NCI-H2227 (cell line): Measurements from ENCODE around the gene SAP30L.

ENCODE experiments used
- DNase-seq: peaks from one replicate; lab custom pipeline; 2025; ENCODE audit not compliant: unreplicated experiment; lab: John Stamatoyannopoulos, UW

SAP30L gene

DNA sequence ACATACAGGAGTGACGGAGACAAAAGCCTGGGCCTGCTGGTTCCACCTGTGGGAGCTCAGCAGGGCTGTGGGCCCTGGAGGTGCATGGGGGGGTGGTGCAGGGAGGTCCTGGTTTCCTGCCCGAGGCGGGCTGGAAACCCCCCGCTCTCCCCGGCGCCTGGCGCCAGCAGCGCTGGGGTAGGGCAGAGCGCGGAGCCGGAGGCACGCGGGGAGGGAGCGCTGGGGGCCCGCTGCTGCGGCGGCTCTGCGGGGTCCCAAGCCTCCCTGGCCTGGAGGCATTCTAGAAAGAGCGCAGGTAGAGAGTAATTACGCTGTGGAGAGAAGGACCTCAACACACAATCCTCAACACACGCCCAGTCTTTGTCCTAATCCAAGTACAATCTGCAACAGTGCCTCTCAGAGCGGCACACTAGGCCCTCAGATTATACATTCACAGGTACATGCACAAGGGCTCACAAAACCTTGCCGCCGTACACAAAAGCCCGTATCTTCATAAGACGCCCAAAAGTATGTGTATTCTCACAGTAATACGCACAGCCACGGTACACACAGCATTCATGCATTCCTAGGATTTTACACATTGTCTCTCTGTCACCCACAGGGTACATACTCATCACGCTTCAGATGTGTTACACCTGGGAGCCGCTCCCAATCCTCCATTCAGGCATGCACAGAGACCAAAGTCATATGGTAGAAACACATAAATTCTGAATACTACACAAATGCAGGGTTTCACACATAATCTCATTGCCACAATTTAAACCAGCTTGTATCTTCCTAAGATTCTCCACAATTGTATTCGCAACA lies 34.4 kb downstream of the SAP30L start:
- no peak for DNase-seq

DNA sequence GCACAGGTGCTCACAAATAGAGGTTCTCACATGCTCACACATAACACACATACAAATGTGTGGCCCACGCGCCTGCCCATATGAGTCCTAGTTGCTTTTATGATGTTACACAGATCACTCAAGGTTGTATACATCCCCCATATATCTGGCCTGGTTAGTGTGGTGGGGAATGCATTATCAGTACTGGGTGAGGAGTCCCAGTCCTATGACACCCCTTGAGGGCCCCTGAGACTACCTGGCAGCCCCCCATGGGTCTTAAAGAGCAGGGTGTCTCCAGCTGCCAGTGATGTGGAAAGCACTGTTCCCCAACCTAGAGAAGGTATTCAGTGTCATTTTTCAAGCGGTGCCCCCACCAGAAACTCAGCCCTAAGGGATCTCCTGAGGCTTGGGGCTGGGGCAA lies 35.0 kb downstream of the SAP30L start:
- DNase-seq, result no peak

DNA sequence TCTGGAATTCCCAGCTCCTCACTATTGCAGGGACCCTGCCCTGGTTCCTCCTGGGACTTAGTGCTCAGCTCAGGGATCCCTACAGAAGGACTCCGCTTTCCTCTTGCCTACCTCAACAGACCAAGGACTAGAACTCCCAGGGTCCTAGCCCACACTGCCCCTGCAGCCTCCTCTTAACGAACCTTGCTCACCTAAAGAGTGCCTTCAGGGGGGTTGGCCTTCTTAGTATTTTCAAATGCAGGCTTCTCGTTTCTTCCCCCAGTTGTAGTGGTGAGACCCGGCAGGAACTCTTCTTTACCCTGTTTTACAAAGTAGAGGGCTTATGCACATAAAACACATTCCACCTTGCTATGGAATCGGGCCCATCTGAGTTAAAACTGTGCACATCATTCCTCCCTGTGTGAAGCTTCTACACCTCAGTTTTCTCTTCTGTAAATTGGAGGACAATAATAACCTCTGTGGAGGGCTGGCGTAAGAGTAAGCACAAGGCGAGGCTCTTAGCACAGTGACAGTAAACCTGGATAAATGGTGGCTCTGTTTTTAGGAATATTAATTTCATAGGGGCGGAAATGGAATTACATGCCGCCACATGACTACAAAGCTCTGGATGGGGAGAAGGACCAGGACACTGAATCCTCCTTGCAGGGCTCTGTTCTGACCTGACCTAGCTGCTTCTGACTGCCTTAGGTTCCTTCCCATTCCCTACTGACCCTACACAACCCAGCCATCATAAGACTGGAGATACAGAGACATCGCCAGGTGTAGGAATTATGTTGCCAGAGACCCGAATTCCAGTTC lies 36.0 kb downstream of the SAP30L start:
- no peak for DNase-seq

DNA sequence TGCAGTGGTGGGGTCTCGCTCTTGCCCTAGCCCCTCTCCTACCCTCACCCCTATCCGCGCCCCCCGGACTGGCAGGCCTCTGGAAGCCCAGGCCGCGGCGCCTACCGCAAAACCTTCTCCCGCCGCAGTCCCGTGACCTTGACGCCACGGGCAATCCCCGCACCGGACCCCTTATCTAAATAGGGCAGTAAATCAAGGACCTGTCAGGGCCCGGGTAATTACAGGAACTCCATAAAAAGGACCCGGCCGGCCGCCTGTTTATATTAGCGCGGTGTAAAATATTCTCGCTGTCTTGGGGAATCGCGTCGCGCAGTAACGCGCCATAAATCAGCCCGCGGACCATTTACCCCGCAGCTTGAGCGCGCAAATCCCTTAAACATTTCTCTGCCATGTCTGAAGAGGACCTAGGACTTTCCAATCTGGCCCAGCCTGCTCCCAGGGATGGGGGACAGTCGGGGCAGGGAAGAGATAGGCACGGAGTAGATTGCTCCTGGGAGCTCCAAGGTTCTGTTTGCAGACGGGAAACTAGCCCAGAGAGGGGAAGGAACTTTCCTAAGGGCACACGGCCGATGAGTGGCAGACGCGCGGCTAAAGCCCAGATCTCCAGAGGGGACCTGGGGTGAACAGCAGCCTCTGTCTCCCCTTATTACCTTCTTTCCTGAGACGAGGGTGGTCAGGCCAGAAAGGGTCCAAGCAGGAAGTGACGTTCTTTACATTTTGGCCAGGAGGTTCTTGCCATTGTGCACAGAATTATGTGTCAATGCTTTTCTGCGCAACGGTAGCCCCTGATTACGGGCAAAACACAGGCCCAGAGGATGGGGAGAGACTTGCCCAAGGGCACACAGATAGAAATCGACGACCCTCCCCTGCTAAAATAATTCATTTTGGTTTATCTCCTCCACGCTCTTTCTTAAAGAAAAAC lies 37.0 kb downstream of the SAP30L start:
- DNase-seq, result peak; percentile 11

GRCh38 chr5:154483654-154484392 lies 38.0 kb downstream of the SAP30L start:
- no peak for DNase-seq

DNA sequence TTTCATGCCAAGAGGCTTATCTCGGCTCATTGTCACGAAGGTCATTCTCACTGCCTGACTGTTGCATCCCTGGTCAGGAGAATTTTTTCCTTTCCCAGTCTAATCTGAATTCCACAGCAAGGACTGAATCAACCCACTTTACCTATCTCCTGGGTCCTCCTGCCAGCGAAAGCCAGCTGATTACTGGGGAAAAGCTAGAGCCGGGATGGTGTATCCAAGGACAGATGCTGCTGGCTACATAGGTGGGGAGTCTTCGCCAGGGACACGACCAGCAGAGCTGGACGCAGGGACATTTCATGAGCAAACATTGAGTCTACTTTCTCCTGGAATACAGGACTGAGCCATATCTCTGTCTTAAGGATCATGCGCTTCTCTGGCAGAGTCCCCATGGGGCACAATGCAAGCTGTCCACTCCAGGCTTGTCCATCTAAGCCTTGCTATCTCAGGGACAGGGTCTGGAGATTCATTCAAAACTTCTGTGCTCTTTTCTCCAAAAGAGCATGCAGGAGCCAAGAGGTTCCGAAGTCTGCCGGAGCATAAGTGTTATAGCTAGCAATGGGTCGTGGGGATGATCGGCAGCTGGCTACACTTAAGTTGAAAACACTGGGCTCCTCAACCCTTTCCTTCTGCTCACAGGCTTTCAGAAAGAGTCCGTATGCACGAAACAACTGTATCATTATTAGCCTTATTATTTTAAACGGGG lies 38.7 kb downstream of the SAP30L start:
- no peak for DNase-seq

DNA sequence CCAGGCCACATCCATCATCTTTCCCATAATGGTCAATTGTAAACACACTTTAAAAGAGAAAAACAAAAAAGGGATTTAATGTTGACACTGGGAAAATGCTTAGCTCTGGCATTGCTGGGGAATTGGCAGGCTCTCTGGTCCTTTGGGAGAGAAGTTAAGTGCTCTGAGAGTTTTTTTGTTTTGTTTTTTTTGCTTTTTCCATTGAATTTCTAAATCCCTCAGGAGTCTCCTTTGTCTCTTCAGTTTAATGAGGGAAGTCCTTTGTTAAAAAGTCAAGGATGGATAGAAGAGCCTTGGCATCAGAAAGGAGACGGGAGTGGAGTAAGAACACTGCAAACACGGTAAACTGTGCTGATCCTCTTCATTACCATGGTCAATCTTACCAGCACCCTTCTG lies 39.3 kb downstream of the SAP30L start:
- DNase-seq, result no peak

GRCh38 chr5:154485850-154486426 lies 40.1 kb downstream of the SAP30L start:
- no peak for DNase-seq

DNA sequence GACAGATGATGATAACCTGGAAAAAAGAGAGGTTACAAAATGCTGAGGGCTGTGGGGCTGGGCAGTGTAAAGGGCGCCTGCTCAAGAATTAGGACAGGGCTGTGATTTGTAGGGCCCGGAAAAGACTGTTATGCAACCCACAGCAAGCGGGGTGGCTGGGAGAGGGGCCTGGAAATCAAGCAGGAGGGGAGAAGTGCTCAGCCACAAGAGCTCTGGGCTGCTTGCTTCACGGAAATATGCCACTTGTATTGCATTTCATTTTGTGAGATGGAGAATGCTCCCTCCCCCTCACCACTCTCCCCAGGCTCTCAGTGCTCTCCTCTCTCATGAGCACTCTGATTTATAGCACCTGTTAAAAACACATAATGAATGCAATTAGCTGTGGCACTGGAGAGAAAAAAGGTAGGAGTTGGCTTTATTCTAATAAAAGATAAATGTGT lies 40.6 kb downstream of the SAP30L start:
- no peak for DNase-seq

DNA sequence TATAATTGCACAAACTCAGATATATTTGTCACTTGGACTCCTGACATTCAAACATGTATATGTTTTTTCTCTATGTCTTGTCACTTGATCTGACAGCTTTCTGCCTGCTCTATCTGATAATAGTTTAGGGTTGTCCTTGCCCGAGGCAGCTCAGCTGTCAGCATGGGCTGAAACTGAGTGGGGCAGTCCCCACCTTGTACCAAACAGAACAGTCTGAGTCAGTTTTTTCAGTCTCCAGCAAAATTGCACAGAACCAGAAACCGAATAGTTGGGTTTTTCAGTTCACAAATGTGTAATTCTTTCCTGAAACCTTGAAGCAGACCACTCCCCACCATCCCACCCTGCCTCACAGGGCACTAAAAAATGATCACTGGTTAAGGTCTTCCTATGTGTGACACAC lies 41.7 kb downstream of the SAP30L start:
- no peak for DNase-seq

- DNase-seq, result no peak
These were observed 46.1 kb downstream of the SAP30L start for GRCh38 chr5:154491941-154492340.

GRCh38 chr5:154493274-154493673 lies 47.5 kb downstream of the SAP30L start:
- no peak for DNase-seq

- no peak for DNase-seq
These were observed 48.2 kb downstream of the SAP30L start for GRCh38 chr5:154494036-154494435.

GRCh38 chr5:154498591-154498990 lies 52.8 kb downstream of the SAP30L start:
- no peak for DNase-seq

DNA sequence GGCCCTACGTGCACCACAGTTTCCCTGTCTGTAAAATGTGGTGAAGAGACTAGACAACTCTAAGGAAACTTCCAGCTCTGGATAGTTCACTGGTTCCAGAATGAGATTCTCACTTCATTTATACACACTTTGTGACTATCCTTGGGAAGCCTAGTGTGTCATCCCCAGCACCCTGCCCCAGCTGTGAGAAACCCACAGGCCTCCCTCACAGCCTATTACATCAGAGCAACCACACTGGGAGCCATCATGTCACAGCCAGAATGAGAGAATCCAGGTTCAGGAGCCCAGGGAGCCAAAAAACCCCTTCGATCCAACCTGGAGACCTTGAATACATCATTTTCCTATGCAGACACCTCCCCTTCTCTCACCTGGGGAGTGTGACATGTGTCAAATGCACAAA lies 53.2 kb downstream of the SAP30L start:
- DNase-seq, result no peak

GRCh38 chr5:154501566-154501965 lies 55.8 kb downstream of the SAP30L start:
- DNase-seq, result no peak

DNA sequence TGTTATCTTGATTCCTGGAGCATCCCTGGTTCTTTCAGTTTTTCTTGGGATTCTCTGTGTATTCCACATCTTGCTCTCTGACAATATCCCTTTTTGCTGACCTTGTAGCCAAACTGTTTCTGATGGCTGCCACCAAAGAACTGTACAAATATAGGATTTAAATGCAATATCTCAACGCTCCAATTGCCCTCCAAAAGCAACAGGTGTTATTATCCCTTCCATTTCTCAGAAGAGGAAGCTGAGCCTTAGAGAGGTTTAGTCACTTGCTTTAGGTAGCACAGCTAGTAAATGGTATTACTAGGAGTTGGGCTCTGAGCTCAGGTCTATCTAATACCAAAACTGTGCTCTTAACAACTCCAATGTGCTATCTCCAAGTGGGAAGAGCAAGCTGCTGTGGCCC lies 56.4 kb downstream of the SAP30L start:
- DNase-seq, result no peak

- DNase-seq, result no peak
These were observed 57.9 kb downstream of the SAP30L start for GRCh38 chr5:154503698-154504039.

- no peak for DNase-seq
These were observed 59.8 kb downstream of the SAP30L start for GRCh38 chr5:154505567-154505966.
